GM12875 (cell line): ENCODE results near the gene TARS2.

Experiments
- H3K4me3 ChIP-seq: one replicate; pipeline ENCODE4 v1.5.1; 2011; ENCODE audit warnings: low read depth, low read length, control low read depth
- CTCF ChIP-seq: IDR thresholded peaks from 2 replicates; pipeline ENCODE4 v1.5.1; 2011; ENCODE audit warnings: low read depth, mild to moderate bottlenecking, control low read depth, inconsistent platforms, low read length, moderate library complexity, borderline replicate concordance; ENCODE audit not compliant: insufficient read depth

The TARS2 gene

GRCh38 chr1:150557065-150557600, 69.9 kb downstream of the TARS2 start:
- no peak overlapping the region for H3K4me3 ChIP-seq
- TF ChIP-seq CTCF, result no peak
